Right renal cortex interstitium (tissue), 3 donors: ENCODE measurements around the gene KEAP1. TPM values are rescaled to one million over a fixed set of nuclear protein-coding genes. Genes with fewer than 3 reads are reported as not detected.

ENCODE experiments used
- DNase-seq, 3 donors: peaks; one replicate each; pipeline ENCODE4 v3.0.0-alpha.2; 2013; ENCODE audit warnings: low read depth in 3 of 3, low spot score in 2 of 3
- polyA plus RNA-seq, 3 donors: library from polyadenylated mRNA; unstranded; fragments of 120-200 nt; gene quantifications; one replicate each; pipeline ENCODE4 v1.2.1, GENCODE V29; 2013; ENCODE audit not compliant: insufficient read length in 3 of 3

KEAP1 gene
- polyA plus RNA-seq, 3 donors, result 84.6 to 89.6 (median 89.1) TPM

DNA sequence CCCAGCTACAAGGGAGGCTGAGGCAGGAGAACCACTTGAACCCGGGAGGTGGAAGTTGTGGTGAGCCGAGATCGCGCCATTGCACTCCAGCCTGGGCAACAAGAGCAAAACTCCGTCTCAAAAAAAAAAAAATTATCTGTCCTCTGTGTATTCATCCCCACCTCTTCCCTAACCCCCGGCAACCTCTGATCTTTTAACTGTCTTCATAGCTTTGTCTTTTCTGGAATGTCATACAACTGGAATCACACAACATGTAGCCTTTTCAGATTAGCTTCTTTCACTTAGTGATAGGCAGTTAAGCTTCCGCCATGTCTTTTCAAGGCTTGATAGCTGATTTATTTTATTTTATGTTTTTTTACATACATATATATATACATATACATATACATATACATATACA is 22.5 kb upstream of the KEAP1 start:
- DNase-seq, result no peak

DNA sequence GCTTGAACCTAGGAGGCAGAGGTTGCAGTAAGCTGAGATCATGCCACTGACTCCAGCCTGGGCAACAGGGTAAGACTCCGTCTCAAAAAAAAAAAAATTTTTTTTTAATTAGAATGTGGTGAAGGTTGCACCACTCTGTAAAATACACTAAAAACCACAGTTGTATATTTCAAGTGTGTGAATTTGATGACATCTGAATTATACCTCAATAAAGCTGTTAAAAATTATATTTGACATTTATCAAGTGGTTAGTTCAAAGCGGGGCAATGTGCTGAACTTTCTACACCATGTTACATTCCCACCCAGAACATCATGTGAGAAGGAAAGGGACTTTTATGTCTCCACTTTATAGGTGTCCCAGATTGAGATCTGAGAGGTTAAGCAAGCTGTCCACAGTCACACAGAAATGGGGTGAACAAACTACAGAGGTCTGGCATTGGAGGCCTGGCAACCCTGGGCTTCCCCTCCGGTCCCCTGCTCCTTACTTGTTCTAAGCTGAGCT is 20.0 kb upstream of the KEAP1 start:
- no peak for DNase-seq

DNA sequence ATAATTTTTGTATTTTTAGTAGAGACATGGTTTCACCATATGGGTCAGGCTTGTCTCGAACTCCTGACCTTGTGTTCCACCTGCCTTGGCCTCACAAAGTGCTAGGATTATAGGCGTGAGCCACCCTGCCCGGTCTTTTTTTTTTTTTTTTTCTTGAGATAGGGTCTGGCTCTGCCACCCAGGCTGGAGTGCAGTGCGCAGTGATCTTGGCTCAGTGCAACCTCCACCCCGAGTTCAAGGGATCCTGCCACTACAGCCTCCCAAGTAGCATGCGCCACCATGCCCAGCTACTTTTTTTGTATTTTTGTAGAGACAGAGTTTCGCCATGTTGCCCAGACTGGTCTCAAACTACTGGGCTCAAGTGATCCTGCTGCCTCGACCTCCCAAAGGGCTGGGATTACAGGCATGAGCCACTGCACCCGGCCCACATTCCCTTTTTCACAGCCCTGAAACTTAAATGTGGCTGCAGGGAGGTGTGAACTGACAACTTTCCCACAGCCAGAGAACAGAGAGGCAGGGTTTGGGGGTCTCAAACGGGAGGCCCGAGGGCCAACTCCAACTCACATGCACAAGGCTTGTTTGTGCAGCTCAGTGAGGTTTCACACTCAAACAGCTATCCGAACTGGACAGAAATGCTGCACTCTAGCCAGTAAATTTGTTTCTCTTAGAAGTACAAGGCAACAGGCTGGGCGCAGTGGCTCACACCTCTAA is 18.5 kb upstream of the KEAP1 start:
- no peak for DNase-seq

DNA sequence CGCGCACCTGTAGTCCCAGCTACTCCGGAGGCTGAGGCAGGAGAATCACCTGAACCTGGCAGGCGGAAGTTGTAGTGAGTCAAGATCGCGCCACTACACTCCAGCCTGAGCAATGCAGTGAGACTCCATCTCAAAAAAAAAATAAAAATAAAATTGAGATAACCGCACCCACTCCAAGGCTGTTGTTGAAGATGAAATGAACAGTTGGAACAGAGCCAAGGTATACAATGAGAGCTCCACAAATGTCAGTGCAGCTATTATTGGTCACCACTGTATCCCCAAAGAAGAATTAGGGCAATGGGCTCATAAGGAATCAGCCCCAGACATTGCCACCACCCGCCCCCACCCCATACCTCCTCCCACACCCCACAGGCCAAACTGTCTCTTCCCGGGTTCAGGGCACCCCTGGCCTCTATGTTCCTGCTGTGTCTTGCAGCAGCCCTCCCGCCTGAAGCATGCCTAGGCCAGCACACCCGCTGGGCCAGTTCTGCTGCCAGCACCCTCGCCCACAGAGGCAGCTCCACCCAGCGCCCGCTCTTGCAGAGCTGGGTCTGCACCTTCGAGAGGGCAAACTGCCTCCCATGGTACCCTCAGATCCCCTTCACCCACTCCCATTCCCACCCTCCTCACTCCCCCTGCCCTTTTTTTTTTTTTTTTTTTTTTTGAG is 17.6 kb upstream of the KEAP1 start:
- DNase-seq, result no peak

DNA sequence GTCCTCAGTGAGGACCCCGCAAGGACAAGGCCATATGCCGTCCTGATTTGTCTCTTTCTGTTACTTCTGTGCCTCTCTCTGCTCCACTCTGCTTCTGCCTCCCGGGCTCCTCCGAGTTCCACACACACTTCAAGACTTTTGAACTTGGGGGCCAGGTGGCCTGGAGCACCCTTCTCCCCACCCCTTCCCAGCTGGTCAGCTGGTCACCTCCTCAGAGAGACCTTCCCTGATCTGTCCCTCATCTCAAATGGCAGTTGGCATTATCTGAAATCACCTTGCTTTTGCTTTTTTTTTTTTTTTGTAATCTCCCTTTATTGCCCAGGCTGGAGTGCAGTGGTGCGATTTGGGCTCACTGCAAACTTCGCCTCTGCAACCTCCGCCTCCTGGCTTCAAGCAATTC is 16.3 kb upstream of the KEAP1 start:
- no peak for DNase-seq

DNA sequence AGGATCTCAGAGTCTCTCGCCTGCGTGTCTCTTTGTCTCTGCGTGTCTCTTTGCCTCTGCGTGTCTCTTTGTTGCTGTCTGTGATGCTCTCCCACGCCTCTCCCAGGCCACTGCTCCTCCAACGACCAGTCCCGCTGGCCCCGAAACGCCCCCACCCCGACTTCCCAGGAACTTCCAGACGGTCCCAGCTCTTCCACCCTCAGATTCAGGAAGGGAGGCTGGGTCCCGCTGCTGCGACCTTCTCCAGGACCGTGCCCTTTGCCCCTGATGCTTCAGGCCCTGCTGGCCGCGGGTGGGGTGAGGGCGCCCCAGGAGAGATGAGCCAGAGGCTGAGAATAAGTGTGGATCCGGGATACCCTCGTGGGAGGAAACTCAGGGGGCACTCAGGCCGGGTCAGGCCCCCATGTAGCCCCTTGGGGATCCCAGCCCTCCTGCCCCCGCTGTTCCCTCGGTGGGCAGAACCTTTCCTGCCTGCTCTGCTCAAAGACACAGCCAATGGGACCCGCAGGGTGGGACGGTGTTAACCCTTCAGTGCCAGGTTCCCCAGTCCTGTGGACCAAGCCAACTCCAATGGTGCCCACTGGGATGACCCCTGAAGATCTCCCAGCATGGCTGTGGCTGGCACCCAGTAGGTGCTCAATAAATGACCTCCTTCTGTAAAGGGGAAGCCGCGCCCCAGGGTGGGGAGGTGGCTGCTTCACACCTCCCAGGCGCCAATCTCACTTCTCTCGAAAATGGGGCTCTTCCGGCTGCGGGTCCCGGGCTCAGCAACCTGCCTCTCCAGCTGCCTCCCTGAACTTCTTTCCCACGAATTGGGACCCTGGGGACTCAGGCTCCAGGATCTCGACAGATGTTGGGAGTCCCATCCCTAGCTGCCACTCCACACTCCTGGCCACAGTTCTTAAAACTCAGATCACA is 15.5 kb upstream of the KEAP1 start:
- no peak for DNase-seq

DNA sequence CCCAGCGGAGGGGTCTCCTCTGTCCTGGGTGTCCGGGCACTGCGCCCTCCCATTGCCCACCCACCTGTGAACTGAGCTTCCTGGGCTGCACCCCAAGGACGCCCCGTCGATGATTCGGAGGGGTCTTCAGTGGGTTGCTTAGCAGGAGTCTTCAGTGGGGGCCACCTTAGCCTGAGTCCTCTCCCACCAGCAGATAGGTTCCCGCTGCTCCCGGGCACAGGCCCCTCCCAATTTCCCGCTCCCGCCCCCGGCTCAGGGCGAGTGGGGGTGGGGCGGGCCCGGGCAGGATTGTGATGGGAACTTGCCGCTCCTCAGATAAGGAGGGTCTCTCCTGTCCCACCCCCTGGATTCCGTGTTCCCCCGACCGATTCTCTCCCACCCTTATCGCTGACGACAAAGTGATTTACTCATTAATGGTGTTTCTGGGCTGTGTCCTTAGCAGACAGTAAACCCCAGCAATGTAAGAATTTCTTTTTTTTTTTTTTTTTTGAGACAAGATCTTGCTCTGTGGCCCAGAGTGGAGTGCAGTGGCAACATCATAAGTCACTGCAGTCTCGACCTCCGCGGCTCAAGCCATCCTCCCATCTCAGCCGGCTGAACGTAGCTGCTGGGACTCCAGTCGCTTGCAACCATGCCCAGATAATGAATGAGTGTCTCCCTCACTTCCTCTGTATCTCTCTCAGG is 14.7 kb upstream of the KEAP1 start:
- DNase-seq, result no peak

DNA sequence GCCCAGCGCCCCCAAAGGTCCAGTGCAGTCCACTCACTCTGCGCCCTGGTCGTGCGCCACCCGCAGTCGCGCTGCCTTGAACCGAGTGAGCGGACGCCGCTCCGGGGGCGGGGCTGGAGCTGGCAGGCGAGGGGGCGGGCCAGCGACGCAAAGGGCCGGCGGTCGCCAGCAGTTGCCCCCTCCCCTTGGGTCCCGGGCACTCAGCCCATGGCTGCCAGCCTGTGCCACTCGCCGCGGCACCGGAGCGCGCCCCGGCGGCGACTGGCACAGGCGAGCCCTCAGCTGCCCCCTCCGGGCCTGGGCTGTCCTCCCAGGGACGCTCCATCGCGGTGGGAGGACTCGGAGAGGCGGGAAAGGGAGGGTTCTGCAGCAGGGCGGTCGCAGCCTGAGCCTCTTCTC is 14.2 kb upstream of the KEAP1 start, which contains the start of gene S1PR5:
Gene S1PR5, minus strand, starts transcription at position 87 of the 399 bp plus-strand sequence. CDS start 2,436 bp downstream, outside the sequence.
- DNase-seq, result no peak

DNA sequence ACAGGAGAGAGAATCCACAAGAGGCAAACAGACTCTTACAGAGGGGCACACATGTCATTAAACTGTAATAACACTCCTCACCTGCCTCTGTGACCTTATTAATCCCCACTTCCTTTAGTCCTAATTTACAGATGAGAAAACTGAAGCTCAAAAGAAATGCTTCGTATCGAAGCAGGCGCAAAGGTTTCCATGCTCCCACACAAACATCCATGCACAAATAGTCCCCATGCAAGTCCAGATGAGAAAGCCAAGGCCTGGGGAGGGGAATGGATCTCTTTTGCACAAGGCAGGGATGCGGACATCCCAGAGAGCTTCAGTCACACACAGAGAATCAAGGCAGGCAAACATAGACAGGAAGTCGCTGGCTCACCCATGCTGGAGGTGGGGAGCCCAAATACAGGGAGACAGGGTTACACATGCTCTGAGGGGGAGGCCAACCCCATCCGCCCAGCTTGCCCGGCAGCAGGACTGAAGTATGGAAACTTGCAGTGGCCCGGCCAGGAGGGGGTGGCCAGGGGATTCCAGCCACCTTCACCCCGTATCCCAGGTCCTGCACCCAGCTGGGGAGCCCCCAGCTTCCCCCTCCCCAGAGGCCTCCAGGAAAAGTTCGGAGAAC is 13.6 kb upstream of the KEAP1 start:
- no peak for DNase-seq

DNA sequence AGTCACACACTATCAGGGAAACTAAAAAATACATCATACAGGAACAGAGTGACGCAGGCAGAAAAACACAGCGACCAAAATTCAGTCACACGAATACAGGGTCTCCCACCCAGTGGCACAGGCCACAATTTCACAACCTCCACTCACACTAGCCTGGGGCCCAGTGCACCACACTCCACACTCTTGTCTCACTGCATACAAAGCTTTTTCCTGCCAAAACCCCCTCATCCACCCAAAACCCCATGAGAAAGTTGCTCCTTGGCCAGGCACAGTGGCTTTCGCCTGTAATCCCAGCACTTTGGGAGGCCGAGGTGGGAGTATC is 12.9 kb upstream of the KEAP1 start:
- DNase-seq, result no peak

DNA sequence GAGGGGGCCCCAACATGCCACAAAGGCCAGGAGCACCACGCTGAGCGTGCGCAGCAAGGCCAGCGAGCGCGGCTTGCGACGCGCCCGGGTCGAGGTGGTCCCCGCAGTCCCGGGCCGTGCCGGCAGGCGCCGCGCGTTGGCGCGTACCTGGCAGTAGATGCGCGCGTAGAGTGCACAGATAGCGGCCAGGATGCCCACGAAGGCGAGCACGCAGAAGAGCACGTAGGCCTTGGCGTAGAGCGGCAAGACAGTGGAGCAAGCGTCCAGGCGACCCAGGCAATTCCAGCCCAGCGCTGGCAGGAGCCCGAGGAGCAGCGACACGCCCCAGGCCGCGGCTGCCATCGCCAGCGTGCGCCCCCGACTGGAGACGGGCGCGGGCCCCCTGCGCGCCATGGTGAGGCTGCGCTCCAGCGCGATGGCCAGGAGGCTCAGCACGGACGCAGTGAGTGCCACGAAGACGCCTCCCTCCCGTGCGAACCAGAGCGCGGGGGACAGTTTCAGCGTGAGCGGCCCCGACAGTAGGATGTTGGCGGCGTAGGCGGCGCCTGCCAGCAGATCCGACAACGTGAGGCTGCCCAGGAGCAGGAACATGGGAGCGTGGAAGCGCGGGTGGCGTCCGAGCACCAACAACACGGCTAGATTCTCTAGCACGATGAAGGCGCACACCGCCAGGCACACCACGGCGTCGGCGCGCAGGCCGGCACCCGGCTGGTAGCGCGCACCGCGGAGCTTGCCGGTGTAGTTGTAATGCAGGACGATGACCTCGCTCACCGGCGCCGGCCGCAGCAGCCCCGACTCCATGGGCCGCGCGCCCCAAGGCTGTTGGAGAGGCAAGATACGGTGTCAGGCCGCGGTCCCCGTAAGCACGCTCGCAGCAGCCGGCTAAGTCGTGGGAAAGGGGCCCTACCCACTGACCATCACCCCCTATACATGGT is 11.3 kb upstream of the KEAP1 start:
- no peak for DNase-seq

DNA sequence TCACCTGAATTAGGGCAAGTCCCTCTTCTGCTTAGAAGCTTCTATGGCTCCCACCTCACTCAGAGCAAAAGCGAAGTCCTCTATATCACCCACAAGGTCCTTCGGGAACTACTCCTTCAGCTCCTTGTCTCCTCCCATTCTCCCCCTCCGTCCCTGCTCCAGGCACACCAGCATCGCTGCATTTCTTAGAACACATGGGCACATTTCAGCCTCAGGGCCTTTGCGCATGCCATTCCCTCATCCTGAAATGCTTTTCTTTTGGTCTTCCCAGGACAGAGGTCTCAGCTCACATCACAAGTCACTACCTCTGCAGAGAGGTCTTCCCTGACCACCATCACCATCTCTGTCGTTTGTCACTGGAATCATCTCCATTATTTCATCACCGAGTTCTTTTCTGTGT is 10.1 kb upstream of the KEAP1 start:
- DNase-seq, result no peak

DNA sequence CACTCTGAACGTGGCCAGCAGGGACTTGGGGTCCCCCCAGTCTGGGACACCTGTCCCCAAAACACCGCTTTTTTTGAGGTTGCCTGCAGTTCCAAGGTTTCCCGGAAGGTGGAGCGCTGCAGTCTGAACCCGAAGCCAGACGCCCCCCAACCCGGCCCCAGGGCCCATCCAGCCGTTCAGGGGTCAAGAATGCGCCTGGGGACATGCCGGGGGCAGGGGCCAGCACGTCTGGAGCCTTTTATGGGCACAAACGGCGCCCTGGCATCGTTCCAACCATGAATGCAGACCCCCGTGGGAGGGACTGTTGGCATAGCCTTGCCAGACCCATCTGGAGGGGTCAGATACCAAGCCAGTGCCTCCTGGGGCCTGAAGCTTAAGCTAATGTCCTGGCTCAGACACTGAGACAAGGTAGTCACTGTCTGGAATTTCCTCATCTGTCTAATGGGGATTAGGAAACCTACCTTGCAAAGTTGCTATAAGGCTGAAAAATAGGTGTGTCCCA is 7.2 kb upstream of the KEAP1 start:
- no peak for DNase-seq

DNA sequence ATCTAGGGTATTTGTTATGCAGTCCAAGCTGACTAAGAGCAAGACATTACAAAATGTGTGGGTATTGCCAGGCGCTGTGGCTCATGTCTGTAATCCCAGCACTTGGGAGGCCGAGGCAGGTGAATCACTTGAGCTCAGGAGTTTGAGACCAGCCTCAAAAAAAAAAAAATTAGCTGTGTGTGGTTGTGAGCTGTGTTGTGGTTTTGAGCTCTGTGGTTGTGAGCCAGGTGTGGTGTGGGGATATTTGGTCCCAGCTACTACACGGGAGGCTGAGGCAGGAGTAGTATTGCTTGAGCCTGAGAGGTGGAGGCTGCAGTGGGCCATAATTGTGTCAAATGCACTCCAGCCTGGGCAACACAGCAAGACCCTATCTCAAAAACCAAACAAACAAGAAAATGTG is 5.6 kb upstream of the KEAP1 start:
- DNase-seq, result no peak

DNA sequence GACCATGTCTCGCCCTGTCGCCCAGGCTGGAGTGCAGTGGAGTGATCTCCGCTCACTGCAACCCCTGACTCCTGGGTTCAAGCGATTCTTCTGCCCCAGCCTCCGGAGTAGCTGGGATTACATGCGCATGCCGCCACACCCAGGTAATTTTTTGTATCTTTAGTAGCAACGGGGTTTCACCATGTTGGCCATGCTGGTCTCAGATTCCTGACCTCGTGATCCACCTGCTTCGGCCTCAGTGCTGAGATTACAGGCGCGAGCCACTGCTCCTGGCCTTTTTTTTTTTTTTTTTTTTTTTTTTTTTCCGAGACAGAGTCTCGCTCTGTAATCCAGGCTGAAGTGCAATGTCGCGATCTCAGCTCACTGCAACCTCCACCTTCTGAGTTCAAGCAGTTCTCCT is 4.9 kb upstream of the KEAP1 start:
- no peak for DNase-seq

DNA sequence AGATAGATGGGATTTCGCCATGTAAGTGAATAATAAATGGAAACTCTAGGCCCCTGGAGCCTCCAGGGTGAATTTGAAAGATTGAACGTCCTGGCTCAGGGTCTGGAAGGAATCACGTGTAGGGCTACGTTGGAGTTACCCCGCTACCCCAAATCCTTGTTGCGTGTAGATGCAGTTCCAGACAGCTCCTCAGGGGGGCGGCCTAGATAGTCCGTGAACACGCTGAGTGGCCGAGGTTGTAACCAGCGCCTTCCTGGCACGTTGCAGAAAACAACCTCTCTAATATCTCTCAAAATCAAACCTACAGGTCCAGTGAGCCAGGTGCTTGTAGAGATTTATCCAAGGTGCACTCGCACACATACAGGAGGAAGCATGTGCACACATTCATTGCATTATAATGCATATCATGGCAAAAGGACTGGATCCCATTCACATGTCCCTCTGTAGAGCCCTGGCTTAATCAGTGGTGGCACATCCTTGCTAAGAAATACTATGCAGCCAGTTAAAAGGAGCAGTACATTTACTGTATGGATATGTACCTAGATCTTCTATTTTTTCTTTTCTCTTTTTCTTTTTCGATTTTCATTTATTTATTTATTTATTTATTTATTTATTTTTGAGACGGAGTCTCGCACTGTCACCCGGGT is 2.5 kb upstream of the KEAP1 start:
- no peak for DNase-seq

DNA sequence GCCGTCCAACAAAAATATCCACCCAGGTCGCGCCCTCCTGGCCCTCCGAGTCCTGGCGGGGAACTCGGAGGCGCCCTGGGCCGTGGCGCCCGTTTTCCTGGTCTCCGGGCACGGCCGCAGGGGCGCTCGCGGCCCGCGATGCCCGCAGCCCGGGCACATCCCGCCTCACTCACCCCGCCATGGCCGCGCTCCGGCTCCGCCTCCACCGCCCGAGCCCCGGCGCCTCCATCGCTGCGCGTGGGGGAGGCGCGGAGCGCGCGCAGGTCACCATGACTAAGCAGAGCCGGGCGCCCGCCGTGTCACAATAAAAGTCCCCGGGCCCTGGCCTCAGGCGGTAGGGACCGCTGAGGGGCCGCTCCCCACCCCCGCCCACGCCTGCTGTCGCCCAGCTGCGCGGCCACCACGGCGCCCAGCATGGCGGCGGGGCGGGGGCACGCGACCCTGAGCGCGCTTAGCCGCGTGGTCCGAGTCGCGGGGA is 593 bp downstream of the KEAP1 start:
- peak in 2 of 3 donors; percentile 81 to 86 for DNase-seq

DNA sequence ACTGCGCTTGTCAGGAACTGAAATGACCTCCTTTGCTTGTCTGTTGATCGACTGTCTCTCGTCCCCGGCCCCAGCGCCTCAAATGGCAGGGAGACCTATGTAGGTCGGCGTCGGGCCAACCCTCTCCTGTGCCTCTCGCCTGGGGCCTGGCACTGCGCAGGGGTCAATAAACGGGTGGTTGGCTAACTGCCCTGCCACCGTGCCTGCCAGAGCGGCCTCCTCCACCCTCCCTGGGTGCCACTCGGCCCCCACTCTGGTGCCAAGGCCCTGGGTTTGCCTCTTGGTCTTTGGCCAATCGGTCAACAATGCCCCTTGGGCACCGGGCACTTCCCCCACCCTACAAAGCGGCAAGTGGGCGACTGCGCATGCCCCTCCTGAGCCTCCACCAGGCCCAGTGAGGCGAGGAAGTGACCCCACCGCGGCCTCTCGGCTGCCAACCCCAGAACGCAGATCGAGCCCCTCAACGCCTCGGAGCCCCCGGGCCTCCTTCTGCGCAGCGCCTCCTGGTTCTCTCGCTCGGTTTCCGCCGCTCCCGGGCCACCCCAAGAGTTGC is 1.1 kb downstream of the KEAP1 start:
- no peak for DNase-seq
